Mesenteric fat pad (tissue), 1 donor: Measurements from ENCODE around the gene FOXL1. TPM values are rescaled to one million over a fixed set of nuclear protein-coding genes. Genes with fewer than 3 reads are reported as not detected.

Experiments used
- DNase-seq: peaks from one replicate; pipeline ENCODE4 v3.0.0-alpha.2; 2020; ENCODE audit warnings: low spot score
- total RNA-seq: library from RNA; stranded (reverse); fragmentation: NEBNext Ultra II Directional; extraction: Animal tissue kit (Norgen Biotek cat#: 25700); gene quantifications from one replicate; pipeline ENCODE4 v1.2.1, GENCODE V29; 2021
- donor health status: DM: yes; HTN: yes; CAD: no.

Gene FOXL1
- total RNA-seq, 1 donor from 2014 or later, result 0.26 TPM

DNA sequence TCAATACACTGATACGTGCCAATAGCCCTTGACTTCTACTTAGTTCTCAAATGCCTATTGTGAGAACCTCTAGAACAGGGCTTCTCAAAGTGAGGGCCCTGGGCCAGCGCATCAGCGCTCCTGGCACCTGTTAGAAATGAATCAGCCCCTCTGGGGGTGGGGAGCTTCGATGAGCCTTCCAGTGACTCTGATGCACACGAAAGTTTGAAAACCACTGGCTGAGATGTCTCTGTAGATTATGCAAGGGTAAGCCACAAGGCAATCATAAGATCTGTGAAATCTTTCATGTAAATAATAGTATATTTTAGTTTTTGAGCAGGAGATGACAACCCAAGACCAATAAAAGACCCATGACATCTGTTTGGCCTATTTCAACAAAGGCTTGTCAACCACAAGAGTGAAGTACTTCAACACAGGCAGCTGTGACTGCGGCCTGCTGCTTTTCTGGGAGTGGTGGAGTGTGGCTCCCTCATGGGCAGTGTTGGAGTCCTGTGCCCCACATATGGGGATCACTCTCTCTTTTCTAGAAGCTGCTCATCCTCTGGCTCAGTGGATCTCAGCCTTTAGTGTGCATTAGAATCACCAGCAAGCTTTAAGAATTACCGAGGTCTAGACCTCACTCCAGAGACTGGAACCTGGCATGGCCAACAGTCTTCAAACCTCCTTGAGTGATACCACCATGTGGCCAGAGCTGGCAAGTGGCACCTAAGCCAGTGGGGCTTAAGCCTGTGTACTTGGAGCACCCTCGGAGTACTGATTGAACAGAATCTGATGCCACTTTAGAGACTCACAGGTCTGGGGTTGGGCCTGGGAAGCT is 29.1 kb upstream of the FOXL1 start:
- no peak for DNase-seq

GRCh38 chr16:86549893-86550190 is 28.5 kb upstream of the FOXL1 start:
- no peak for DNase-seq

DNA sequence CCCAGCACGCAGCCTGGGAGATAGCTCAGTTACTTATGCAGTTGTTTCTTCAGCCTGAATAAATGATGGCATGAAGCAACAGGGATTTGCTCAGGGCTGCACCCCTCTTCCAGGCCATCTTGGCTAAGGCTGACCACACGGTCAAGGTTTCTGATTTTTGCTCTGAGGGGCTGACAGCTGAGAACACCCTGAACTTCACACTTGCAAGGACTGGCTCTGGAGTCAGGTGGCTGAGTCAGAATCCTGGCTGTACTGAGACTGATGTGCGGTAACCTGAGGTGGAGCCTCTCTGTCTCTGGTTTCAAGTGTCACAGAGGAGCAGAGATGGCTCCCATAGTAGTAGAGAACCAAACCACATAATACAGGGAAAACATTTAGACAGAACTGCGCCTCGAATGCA is 28.1 kb upstream of the FOXL1 start:
- no peak for DNase-seq

DNA sequence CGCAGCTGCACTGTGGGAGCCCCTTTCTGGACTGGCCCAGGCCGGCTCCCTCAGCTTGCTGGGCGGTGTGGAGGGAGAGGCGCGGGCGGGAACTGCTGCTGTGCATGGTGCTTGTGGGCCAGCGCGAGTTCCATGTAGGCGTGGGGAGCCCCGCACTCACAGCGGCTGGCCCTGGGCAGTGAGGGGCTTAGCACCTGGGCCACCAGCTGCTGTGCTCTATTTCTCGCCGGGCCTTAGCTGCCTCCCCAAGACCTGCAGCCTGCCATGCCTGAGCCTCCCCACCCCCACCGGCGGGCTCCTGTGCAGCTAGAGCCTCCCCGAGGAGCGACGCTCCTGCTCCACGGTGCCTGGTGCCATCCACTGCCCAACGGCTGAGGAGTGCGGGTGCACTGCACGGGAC is 25.0 kb upstream of the FOXL1 start:
- DNase-seq, result no peak

- no peak for DNase-seq
Observed at GRCh38 chr16:86554599-86554916, 23.8 kb upstream of the FOXL1 start.

DNA sequence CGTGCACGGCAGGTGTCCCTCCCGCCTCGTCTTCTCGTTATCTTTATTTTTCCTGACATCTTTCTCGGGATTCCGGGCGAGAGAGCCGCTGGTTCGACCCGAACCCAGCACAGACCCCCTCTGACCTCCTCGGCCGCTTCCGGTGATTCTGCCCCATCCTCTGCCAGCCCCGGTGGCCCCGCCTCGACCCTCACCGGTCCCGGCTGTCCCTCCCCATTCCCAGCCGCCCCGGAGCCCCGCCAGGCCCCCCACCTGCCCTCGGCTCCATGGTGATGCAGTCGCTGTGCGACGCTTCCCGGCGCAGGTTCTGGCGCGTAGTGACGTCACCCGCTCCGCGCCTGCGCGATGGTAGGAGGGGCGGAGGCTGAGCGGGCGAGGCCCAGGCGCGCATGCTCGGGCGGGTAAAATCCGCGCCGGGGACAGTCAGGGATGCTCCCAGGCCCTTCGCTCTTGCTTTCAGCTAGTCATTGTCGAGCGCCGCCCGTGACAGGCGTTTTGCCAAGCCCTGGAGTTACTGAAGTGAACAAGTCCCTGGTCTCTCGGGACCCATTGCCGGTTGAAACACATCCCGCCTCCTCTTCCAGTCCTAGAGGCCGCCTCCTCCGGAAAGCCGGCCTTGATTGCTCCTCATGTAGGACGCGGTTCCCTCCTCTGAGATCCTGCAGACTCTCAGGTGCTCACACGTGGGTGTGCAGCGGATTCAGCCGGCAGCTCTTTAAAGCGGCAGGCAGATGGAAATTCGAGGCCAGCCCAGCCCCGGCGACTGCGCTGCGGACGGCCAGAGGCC is 23.2 kb upstream of the FOXL1 start, which contains the start of gene MTHFSD:
MTHFSD (minus strand) TSS at position 319 of the 787 bp plus-strand sequence; CDS start at position 268, 51 bp downstream.
- DNase-seq, result peak; percentile 99

GRCh38 chr16:86555704-86556075 is 22.7 kb upstream of the FOXL1 start:
- no peak for DNase-seq

GRCh38 chr16:86556576-86556975 is 21.8 kb upstream of the FOXL1 start:
- no peak for DNase-seq

GRCh38 chr16:86557587-86557986 is 20.8 kb upstream of the FOXL1 start:
- no peak for DNase-seq

DNA sequence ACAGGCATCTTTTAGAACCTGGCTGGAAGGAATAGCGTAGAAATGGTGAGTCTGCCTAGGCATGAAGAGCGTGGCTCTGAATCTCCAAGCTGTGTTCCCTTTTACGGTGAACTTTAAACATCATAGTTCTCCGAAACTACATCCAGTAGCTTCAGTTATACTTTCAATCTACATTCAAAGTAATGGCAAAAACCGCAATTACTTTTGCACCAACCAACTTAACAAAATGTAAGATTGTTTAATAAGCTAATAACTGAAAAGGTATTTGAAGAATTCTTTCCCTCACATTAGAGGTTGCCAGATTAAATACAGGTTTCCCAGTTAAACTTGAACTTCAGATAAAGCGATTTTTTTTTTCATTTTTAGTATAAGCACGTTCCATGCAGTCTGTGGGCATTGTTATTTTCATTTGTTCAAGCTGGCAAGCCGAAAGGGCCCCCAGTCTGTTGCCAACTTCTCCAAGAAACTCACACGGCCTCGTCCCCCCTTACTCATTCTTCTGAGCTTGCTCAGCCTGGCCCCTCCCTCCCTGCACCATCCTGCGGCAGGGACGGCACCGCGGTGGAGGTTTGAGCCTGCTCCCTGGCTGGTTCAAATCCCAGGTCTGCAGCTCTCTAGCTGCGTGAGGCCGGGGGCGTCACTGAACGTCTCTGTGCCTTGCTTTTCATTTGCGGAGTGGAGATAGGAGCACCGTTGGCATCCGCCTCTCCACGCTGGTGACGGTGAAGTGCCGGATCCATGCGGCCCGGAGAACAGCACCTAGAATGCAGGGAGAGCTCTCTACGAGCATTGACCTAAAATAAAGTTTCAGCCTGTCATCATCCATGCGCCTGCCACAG is 19.8 kb upstream of the FOXL1 start:
- DNase-seq, result peak; percentile 49

DNA sequence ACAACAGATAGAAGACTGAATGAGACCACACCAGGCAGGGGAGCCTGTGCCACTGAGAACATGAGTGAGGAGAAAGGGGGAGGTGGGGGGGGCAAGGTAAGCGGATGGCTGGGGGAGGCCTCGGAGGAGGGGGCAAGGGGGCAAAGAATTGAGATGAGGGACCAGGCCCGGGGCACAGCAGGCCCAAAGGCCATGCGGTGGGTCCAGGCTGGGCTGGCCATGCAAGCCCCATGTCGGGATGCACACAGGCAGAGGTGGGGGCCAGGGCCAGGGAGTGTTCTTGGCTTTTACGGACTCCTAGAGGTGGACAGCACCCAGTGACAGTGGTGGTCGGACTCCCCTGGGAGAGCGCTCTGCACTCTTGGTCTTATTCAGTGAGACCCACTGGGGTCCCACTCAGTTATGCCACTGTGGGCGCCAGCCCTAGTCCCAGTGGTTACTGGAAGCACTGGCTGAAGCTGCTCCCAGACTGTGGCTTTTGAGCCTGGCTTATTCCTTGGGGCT is 18.5 kb upstream of the FOXL1 start:
- peak; percentile 72 for DNase-seq

DNA sequence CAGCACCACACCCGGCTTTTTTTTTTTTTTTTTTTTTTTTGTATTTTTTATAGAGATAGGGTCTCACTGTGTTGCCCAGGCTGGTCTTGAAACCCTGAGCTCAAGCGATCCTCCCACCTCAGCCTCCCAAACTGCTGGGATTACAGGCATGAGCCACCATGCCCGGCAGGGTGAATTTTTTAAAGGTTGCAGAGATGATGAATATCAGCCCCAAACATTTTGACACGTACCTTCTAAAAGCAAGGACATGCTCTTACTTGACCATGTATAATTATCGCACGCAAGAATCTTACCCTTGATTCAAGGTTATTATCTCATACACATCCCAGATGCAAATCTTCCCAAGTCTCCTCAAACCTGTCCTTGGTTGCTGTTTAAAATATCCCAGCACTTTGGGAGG is 16.0 kb upstream of the FOXL1 start:
- peak; percentile 18 for DNase-seq

DNA sequence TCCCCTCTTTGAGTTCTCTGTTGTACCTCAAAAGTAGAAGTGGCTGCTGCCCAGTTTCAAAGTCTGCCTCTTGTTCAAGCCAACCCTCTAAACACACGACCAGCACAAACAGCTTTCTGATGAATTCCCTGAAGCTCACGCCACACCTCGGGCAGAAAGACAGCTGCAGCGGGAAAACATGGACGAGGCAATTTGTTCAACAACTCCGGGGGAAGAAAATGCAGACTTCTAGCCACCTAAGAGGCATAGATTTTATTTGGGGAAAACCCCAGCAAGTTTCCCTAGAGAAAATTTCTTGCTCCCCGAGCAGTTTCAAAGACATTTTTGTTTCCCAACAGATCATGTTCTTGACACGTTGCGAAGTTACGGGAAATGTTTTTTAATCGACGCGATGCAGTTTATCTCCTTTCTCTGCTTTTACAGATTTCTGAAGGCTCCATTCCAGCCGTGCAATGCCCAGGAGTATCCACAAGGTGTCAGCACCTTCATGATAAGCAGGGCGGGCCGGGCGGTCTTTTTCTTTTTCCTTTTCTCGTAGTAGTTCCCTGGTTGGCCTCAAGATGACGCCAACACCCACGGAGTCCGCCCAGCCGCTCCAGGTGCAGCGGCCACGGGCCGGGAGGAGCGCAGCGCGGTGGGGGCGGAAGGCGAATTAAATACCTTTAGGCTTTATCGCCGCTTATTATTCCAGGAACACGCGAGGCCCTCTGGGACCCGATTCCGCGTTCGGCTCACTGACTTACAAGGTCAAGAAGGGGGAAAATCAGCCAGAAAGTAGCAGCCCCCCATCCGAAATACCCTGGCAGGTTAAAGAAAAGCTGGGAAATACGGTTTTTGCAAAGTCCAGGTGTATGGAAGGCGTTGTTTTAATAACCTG is 14.6 kb upstream of the FOXL1 start:
- peak; percentile 95 for DNase-seq

GRCh38 chr16:86565181-86565631 is 13.1 kb upstream of the FOXL1 start:
- DNase-seq, result peak; percentile 53

GRCh38 chr16:86565644-86566511 is 12.5 kb upstream of the FOXL1 start:
- DNase-seq, result peak; percentile 85

DNA sequence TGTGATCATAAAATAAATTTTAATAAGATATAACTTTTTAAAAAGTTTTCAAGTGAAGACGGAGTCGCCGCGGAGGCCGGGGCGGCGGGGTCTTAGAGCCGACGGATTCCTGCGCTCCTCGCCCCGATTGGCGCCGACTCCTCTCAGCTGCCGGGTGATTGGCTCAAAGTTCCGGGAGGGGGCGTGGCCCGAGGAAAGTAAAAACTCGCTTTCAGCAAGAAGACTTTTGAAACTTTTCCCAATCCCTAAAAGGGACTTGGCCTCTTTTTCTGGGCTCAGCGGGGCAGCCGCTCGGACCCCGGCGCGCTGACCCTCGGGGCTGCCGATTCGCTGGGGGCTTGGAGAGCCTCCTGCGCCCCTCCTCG is 11.8 kb upstream of the FOXL1 start, which contains the start of gene FOXC2:
FOXC2 (plus strand) TSS at position 229 of the 365 bp plus-strand sequence. CDS start 507 bp downstream, outside the sequence.
- peak; percentile 92 for DNase-seq

- DNase-seq, result peak; percentile 86
Observed at GRCh38 chr16:86566966-86567700, 11.2 kb upstream of the FOXL1 start.

- DNase-seq, result peak; percentile 76
Observed at GRCh38 chr16:86567701-86568581, 10.4 kb upstream of the FOXL1 start.
